ENCODE results near the gene KHNYN.

- TF ChIP-seq CTCF (IDR thresholded peaks at IDR 0.05; ENCODE audit: insufficient read depth, low read length, poor library complexity, severe bottlenecking) (no peak), EZH2phosphoT487 (conservative IDR thresholded peaks at IDR 0.05; ENCODE audit: low read length) (no peak)
Measured at GRCh38 chr14:24430143-24430681, 458 bp downstream of the KHNYN start.
